ENCODE data around the gene WSCD2. TPM values are rescaled to one million over a fixed set of nuclear protein-coding genes. Genes with fewer than 3 reads are reported as not detected.
A peak's percentile ranks its signal among the peaks of the same experiment; 100 is the strongest.

Gene WSCD2
- total and polyA plus RNA-seq, 7 donors: 0.32 to 10.5 (median 2.6) TPM; not detected in 2

DNA sequence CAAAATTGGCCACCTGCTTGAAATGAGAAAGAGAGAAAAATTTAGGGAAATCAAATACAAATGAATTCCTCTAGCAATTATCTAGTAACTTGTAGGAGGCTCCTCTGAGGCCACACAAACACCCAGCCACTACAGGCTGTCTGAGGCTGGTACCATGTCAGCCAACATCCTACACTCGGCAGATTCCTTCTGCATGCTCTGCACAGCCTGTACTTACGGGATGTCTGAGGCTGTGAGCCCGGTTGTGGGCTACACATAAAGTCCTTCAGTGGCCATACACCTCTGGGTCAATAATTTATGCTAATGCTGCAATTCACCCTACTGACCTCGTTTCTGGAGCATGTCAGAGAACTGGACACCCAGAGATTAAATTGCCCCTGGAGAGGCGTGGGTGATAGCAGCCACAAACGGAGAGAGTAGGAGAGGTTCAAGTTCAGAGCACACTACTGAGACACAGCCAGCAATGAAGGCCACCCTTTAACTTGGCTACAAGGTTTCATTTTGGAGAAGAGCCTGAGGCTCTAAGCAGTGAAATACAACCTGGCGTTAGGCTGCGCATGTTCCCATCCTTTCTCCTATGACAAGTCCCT lies 28.9 kb downstream of the WSCD2 start:
- Histone ChIP-seq H3K27me3 (no peaks in the 10 kb centered on the region), H3K9me3 (no peaks in the 10 kb centered on the region), H3K4me1 (no peaks in the 10 kb centered on the region), H3K36me3 (no peaks in the 10 kb centered on the region), H3K4me3 (no peak overlapping the region), H3K27ac (peak overlapping the region in 1 of 4 donors; percentile 27)
- WGBS, 2 donors: 63 to 72% methylated on average over 8 of the region's 8 CpGs
- intact Hi-C loops (cut with DNase I): no loop called here
- no peak for TF ChIP-seq EP300 (IDR thresholded peaks at IDR 0.05)
- TF ChIP-seq POLR2A (IDR thresholded peaks at IDR 0.05): no peak
- TF ChIP-seq POLR2AphosphoS5 (IDR thresholded peaks at IDR 0.05): no peak
- TF ChIP-seq, protein P1, sequence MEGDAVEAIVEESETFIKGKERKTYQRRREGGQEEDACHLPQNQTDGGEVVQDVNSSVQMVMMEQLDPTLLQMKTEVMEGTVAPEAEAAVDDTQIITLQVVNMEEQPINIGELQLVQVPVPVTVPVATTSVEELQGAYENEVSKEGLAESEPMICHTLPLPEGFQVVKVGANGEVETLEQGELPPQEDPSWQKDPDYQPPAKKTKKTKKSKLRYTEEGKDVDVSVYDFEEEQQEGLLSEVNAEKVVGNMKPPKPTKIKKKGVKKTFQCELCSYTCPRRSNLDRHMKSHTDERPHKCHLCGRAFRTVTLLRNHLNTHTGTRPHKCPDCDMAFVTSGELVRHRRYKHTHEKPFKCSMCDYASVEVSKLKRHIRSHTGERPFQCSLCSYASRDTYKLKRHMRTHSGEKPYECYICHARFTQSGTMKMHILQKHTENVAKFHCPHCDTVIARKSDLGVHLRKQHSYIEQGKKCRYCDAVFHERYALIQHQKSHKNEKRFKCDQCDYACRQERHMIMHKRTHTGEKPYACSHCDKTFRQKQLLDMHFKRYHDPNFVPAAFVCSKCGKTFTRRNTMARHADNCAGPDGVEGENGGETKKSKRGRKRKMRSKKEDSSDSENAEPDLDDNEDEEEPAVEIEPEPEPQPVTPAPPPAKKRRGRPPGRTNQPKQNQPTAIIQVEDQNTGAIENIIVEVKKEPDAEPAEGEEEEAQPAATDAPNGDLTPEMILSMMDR (IDR thresholded peaks at IDR 0.05): no peak
- DNase-seq: no peak

DNA sequence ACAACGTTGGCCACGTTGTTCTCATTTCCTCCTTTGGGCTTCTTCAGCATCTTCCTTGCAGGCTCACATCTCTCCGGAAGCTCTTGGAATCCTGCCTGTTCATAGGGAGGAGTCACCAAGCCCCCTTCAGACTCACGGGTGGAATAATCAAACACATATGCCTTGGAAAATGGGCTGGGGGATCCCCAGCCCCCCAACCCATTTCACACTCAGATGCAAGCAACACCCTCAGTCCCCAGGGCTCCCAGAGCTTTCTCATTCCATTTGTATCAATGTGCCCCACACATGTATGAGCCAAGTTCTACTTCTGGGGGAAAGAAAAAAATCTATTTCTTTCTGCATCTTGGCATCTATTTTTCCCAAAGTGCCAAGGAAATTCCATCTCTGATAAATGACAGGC lies 33.1 kb downstream of the WSCD2 start:
- H3K9me3 ChIP-seq: no peaks in the 10 kb centered on the region
- no peak overlapping the region for H3K27ac ChIP-seq
- intact Hi-C loops (cut with DNase I): no loop called here
- TF ChIP-seq POLR2AphosphoS5 (IDR thresholded peaks at IDR 0.05) (no peak), EP300 (IDR thresholded peaks at IDR 0.05) (no peak), POLR2A (IDR thresholded peaks at IDR 0.05) (no peak)
- TF ChIP-seq, protein P1 (IDR thresholded peaks at IDR 0.05): no peak
- DNase-seq: no peak
- no peaks in the 10 kb centered on the region for H3K36me3 ChIP-seq
- H3K4me1 ChIP-seq: no peaks in the 10 kb centered on the region
- H3K4me3 ChIP-seq: no peak overlapping the region
- WGBS, 2 donors: 66 to 69% methylated on average over 4 of the region's 4 CpGs
- H3K27me3 ChIP-seq: no peaks in the 10 kb centered on the region

- Histone ChIP-seq H3K36me3 (no peaks in the 10 kb centered on the region), H3K27me3 (no peaks in the 10 kb centered on the region), H3K9me3 (no peaks in the 10 kb centered on the region), H3K27ac (peak overlapping the region in 1 of 4 donors; percentile 54), H3K4me1 (no peaks in the 10 kb centered on the region), H3K4me3 (no peak overlapping the region)
- no peak for DNase-seq
- TF ChIP-seq POLR2A (IDR thresholded peaks at IDR 0.05) (no peak), POLR2AphosphoS5 (IDR thresholded peaks at IDR 0.05) (no peak), EP300 (IDR thresholded peaks at IDR 0.05) (no peak)
- TF ChIP-seq, protein P1 (IDR thresholded peaks at IDR 0.05): no peak
- 73 to 82% methylated on average over 5 of the region's 5 CpGs for WGBS, 2 donors
- intact Hi-C loops (cut with DNase I): no loop called here
Observed at GRCh38 chr12:108166505-108166904, 37.4 kb downstream of the WSCD2 start.

DNA sequence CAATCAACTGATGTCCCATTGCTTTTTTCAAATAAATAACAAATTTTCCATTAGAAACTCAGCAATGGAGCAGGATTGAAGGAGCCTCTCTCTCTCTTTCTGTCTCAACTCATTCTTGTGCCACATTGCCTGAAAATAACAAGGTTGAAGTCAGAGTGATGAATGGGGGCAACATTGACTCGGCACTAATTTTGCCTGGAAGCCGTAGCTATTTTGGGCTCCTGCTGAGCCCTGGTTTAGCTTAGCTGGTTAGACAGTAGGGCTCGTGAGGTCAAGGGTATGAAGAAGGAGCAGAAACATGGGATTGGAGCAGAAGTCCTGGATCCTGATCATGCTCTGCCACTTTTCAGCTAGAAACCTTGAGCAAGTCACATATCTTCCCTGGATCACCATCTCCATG lies 38.9 kb downstream of the WSCD2 start:
- Histone ChIP-seq H3K27ac (peak overlapping the region in 1 of 4 donors; percentile 54), H3K4me1 (no peaks in the 10 kb centered on the region), H3K9me3 (no peaks in the 10 kb centered on the region), H3K36me3 (no peaks in the 10 kb centered on the region), H3K27me3 (no peaks in the 10 kb centered on the region), H3K4me3 (no peak overlapping the region)
- intact Hi-C loops (cut with DNase I): no loop called here
- TF ChIP-seq EP300 (IDR thresholded peaks at IDR 0.05): no peak
- TF ChIP-seq POLR2AphosphoS5 (IDR thresholded peaks at IDR 0.05): no peak
- TF ChIP-seq POLR2A (IDR thresholded peaks at IDR 0.05): no peak
- TF ChIP-seq, protein P1 (IDR thresholded peaks at IDR 0.05): no peak
- 61 to 74% methylated on average over 3 of the region's 3 CpGs for WGBS, 2 donors
- DNase-seq: no peak

DNA sequence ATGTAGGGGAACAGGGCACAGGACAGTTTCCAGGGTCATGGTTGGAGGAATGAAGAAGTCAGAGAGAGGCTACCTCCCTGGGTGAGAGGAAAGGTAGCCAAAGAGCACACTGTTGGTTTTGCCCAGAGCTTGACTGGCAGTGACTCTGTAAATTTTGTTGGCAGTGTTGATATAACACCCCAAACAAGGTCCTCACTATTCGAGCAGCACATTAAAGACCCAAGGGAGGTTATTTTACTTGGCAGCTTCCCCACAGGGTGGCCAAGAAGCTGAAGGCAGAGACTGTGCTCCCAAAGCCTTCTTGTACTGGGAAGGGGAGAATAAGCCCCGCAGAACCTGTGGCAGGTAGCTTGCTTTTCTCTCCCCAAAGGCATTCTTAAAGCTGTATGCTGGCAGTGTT lies 40.6 kb downstream of the WSCD2 start:
- intact Hi-C loops (cut with DNase I): no loop called here
- Histone ChIP-seq H3K9me3 (no peaks in the 10 kb centered on the region), H3K27ac (peak overlapping the region in 1 of 4 donors; percentile 33), H3K4me3 (no peak overlapping the region), H3K36me3 (no peaks in the 10 kb centered on the region), H3K27me3 (no peaks in the 10 kb centered on the region), H3K4me1 (no peaks in the 10 kb centered on the region)
- DNase-seq: no peak
- TF ChIP-seq EP300 (IDR thresholded peaks at IDR 0.05): no peak
- TF ChIP-seq POLR2A (IDR thresholded peaks at IDR 0.05): no peak
- TF ChIP-seq, protein P1 (IDR thresholded peaks at IDR 0.05): no peak
- no peak for TF ChIP-seq POLR2AphosphoS5 (IDR thresholded peaks at IDR 0.05)
- 51 to 59% methylated on average over 2 of the region's 2 CpGs for WGBS, 2 donors
